IMR-90 (cell line): ENCODE data around the gene KCNIP1. TPM values are rescaled to one million over a fixed set of nuclear protein-coding genes. Genes with fewer than 3 reads are reported as not detected.

Experiments used
- ATAC-seq: fragments of 200-7000 bp; cut with Tn5 transposase; 2 replicates; pipeline ENCODE4 v1.9.1; 2020; ENCODE audit warnings: low read depth, mild to moderate bottlenecking, moderate library complexity
- BruUV-seq: library from RNA; stranded (reverse); fragments of 400-500 nt; replicated peaks from 2 replicates; lab custom pipeline; 2021; lab: Mats Ljungman, UMichigan
- CTCF ChIA-PET: fragments of 300-600 bp; formaldehyde crosslinking; extraction: SDS; loops from one replicate; lab custom pipeline; 2021; ENCODE audit warnings: antibody characterized with exemption; lab: Yijun Ruan, JAX
- POLR2A ChIA-PET: fragments of 300-600 bp; sonication (Branson Sonifier 250); formaldehyde crosslinking; loops from one replicate; lab custom pipeline; 2022; ENCODE audit warnings: antibody characterized with exemption; ENCODE audit not compliant: unreplicated experiment; lab: Charles Lee
- DNase-seq: peaks from one replicate; pipeline ENCODE4 v3.0.0; 2013
- H2AFZ ChIP-seq: replicated peaks from 2 replicates; pipeline ENCODE3; 2013; ENCODE audit warnings: low read length, mild to moderate bottlenecking; ENCODE audit not compliant: poor library complexity
- H2AK5ac ChIP-seq: 2 replicates; pipeline ENCODE4 v1.6.1; 2013; ENCODE audit warnings: low read depth, low read length, inconsistent platforms
- H2AK9ac ChIP-seq: replicated peaks from 2 replicates; pipeline ENCODE3; 2013; ENCODE audit warnings: mild to moderate bottlenecking, low read depth, low read length, moderate library complexity; ENCODE audit not compliant: poor library complexity
- H2BK120ac ChIP-seq: 2 replicates; pipeline ENCODE4 v1.6.1; 2013; ENCODE audit warnings: low read depth, low read length, inconsistent platforms
- H2BK15ac ChIP-seq: 3 replicates; pipeline ENCODE4 v1.6.1; 2013; ENCODE audit warnings: low read depth, low read length, inconsistent platforms
- H2BK20ac ChIP-seq: 2 replicates; pipeline ENCODE4 v1.6.1; 2013; ENCODE audit warnings: low read depth, mild to moderate bottlenecking, inconsistent platforms, low read length, moderate library complexity
- H2BK5ac ChIP-seq: 2 replicates; pipeline ENCODE4 v1.6.1; 2013; ENCODE audit warnings: mild to moderate bottlenecking, low read depth, low read length, inconsistent platforms; ENCODE audit not compliant: poor library complexity, severe bottlenecking
- H3K14ac ChIP-seq: replicated peaks from 2 replicates; pipeline ENCODE4 v1.6.1; 2013; ENCODE audit warnings: low read depth, low read length, inconsistent platforms
- H3K18ac ChIP-seq: 2 replicates; pipeline ENCODE4 v1.6.1; 2013; ENCODE audit warnings: low read depth, low read length, control low read depth
- H3K23ac ChIP-seq: 2 replicates; pipeline ENCODE4 v1.6.1; 2013; ENCODE audit warnings: low read depth, low read length, inconsistent platforms
- H3K27ac ChIP-seq: 2 replicates; pipeline ENCODE4 v1.5.1; 2013; ENCODE audit warnings: mild to moderate bottlenecking, control low read depth, low read length; ENCODE audit not compliant: insufficient read depth
- H3K27me3 ChIP-seq: 2 replicates; pipeline ENCODE4 v1.6.1; 2013; ENCODE audit warnings: low read length; ENCODE audit not compliant: control insufficient read depth, insufficient read depth
- H3K36me3 ChIP-seq: 2 replicates; pipeline ENCODE4 v1.6.1; 2013; ENCODE audit warnings: low read length, mixed read lengths; ENCODE audit not compliant: control insufficient read depth, insufficient read depth
- H3K4ac ChIP-seq: 2 replicates; pipeline ENCODE4 v1.6.1; 2013; ENCODE audit warnings: low read depth, low read length, inconsistent platforms
- H3K4me1 ChIP-seq: 2 replicates; pipeline ENCODE4 v1.6.1; 2013; ENCODE audit warnings: low read length, mixed read lengths; ENCODE audit not compliant: control insufficient read depth, insufficient read depth
- H3K4me2 ChIP-seq: 2 replicates; pipeline ENCODE4 v1.6.1; 2013; ENCODE audit warnings: low read depth, mild to moderate bottlenecking, control low read depth, low read length, moderate library complexity
- H3K4me3 ChIP-seq: 2 replicates; pipeline ENCODE4 v1.5.1; 2013; ENCODE audit warnings: low read depth, mild to moderate bottlenecking, control low read depth, low read length, moderate library complexity; ENCODE audit not compliant: insufficient read depth
- H3K56ac ChIP-seq: 2 replicates; pipeline ENCODE4 v1.6.1; 2013; ENCODE audit warnings: low read length, inconsistent platforms; ENCODE audit not compliant: insufficient read depth; ENCODE audit errors: extremely low read depth
- H3K79me1 ChIP-seq, 2 experiments: 2 replicates each; pipeline ENCODE4 v1.6.1; 2013; ENCODE audit warnings: low read length in 2 of 2, inconsistent platforms in 1 of 2, low read depth in 1 of 2
- H3K9ac ChIP-seq: 2 replicates; pipeline ENCODE4 v1.6.1; 2013; ENCODE audit warnings: low read depth, low read length, control low read depth
- H3K9me1 ChIP-seq: 2 replicates; pipeline ENCODE4 v1.6.1; 2013; ENCODE audit warnings: low read length, inconsistent platforms; ENCODE audit not compliant: insufficient read depth
- H3K9me3 ChIP-seq: 2 replicates; pipeline ENCODE4 v1.6.1; 2013; ENCODE audit warnings: low read length; ENCODE audit not compliant: control insufficient read depth, insufficient read depth
- H4K20me1 ChIP-seq: 2 replicates; pipeline ENCODE4 v1.6.1; 2013; ENCODE audit warnings: low read length, inconsistent platforms; ENCODE audit not compliant: insufficient read depth
- H4K5ac ChIP-seq: 2 replicates; pipeline ENCODE4 v1.6.1; 2013; ENCODE audit warnings: mild to moderate bottlenecking, low read depth, low read length, control low read depth
- H4K8ac ChIP-seq, 2 experiments: 2 replicates each; pipeline ENCODE4 v1.6.1; 2013; ENCODE audit warnings: low read depth in 2 of 2, low read length in 2 of 2, control low read depth in 1 of 2, inconsistent platforms in 1 of 2
- H4K91ac ChIP-seq: 2 replicates; pipeline ENCODE4 v1.6.1; 2013; ENCODE audit warnings: low read depth, low read length, inconsistent platforms; ENCODE audit not compliant: insufficient read depth
- CEBPB ChIP-seq: IDR thresholded peaks from 2 replicates; pipeline ENCODE4 v1.6.1; 2012; ENCODE audit warnings: low read depth, low read length, improper control_type of control experiment
- MAFK ChIP-seq: IDR thresholded peaks from 2 replicates; pipeline ENCODE4 v1.6.1; 2012; ENCODE audit warnings: low read depth, low read length, improper control_type of control experiment
- NFE2L2 ChIP-seq: fragments of 150-350 bp; IDR thresholded peaks from 2 replicates; pipeline ENCODE4 v1.6.1; 2016; ENCODE audit warnings: low read depth, mild to moderate bottlenecking, low read length
- RAD21 ChIP-seq: IDR thresholded peaks from 2 replicates; pipeline ENCODE4 v1.6.1; 2012; ENCODE audit warnings: low read length, improper control_type of control experiment
- SMC3 ChIP-seq: fragments of 150-350 bp; IDR thresholded peaks from 2 replicates; pipeline ENCODE4 v1.6.1; 2016; ENCODE audit warnings: low read depth, mild to moderate bottlenecking, antibody characterized with exemption, low read length, moderate library complexity
- USF2 ChIP-seq: fragments of 150-350 bp; IDR thresholded peaks from 2 replicates; pipeline ENCODE4 v1.6.1; 2017; ENCODE audit warnings: mild to moderate bottlenecking, antibody characterized with exemption, low read length, low read depth
- WGBS, 2 experiments: methylation state at CpG; one replicate each; pipeline versions ENCODE4 v1.1.5 to v1.1.7; 2013; ENCODE audit warnings: missing lambda C conversion rate in 2 of 2; ENCODE audit not compliant: insufficient read length in 1 of 2; ENCODE audit errors: extremely low coverage in 2 of 2; 5-methylcytosine and 5-hydroxymethylcytosine counted together
- dilution Hi-C: fragments of 300-500 bp; cut with HindIII; formaldehyde crosslinking; loops from one replicate; pipeline ENCODE4 v1.14.3; 2018; ENCODE audit warnings: low sequenced_read_pairs; ENCODE audit not compliant: unreplicated experiment
- in situ Hi-C: fragments of 300-500 bp; cut with MboI; formaldehyde crosslinking; loops from 3 replicates; pipeline ENCODE4 v1.14.3; 2019; ENCODE audit warnings: low sequenced_read_pairs, inconsistent platforms, mixed read lengths
- intact Hi-C: fragments of 100-400 bp; cut with micrococcal nuclease; formaldehyde crosslinking; loops from 2 replicates; pipeline ENCODE4 v1.10.0; 2022
- polyA plus RNA-seq, 3 experiments: library from polyadenylated mRNA; depleted of rRNA; stranded (reverse); fragments of >200 nt; gene quantifications; 2 replicates each; pipeline ENCODE4 v1.2.3, GENCODE V29; 2012; ENCODE audit warnings: low replicate concordance in 1 of 3
- total RNA-seq: library from RNA; depleted of rRNA; stranded (reverse); fragments of >200 nt; gene quantifications from 2 replicates; pipeline ENCODE4 v1.2.3, GENCODE V29; 2012

Gene KCNIP1
- total and polyA plus RNA-seq, 2 of the 4 experiments (the other 2 are of a cell fraction) = not detected

DNA sequence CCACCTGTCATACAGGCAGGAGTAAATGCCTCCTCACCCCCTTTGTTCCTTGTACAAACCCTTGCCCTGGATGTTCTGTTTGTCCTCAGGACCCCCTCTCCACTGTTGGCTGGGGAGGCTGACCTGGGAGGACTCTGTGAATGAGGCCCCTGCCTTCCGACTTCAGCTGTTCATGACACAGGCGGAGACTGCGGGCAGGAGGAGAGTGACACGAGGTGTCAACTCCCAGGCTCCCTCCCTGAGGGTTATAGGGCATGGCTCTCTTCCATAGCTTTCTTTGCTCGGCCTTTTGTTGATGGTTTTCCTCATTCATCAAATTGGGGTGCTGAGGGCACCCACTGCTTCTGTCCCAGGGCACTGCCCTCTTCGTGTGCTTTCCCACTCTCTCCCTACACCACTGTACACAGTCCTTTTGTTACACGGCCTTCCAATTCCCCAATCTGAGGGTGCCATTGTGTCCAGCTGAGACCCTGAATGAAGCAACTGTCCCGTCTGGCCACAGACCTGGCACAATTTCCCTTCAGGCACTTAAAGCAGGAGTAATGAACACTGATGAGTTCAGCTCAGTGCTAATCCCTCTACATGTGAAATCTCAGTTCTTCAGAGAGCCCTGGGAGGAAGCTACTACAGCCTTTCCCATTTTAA, 33.8 kb downstream of the KCNIP1 start:
- H4K91ac ChIP-seq = no peak overlapping the region
- H3K4me1 ChIP-seq = no peaks in the 10 kb centered on the region
- H3K56ac ChIP-seq = no peak overlapping the region
- H2BK20ac ChIP-seq = no peak overlapping the region
- ChIA-PET CTCF (no interaction called here), POLR2A (no interaction called here)
- no peak overlapping the region for H2AK5ac ChIP-seq
- DNase-seq = no peak
- intact Hi-C loops = no loop called here
- no peak overlapping the region for H2BK15ac ChIP-seq
- H3K4me3 ChIP-seq = no peak overlapping the region
- no peaks in the 10 kb centered on the region for H3K9me1 ChIP-seq
- H3K27ac ChIP-seq = no peak overlapping the region
- H3K79me1 ChIP-seq = no peaks in the 10 kb centered on the region
- H2AK9ac ChIP-seq = no peak overlapping the region
- no peak overlapping the region for H3K23ac ChIP-seq
- no peak overlapping the region for H2AFZ ChIP-seq
- H3K4ac ChIP-seq = no peak overlapping the region
- H4K5ac ChIP-seq = no peak overlapping the region
- H3K27me3 ChIP-seq = no peaks in the 10 kb centered on the region
- no peaks in the 10 kb centered on the region for H3K9me3 ChIP-seq
- H3K4me2 ChIP-seq = no peak overlapping the region
- H3K18ac ChIP-seq = no peak overlapping the region
- H4K8ac ChIP-seq = no peak overlapping the region
- H4K20me1 ChIP-seq = no peaks in the 10 kb centered on the region
- H3K36me3 ChIP-seq = no peaks in the 10 kb centered on the region
- dilution Hi-C loops = no loop called here
- 21% methylated on average over 3 of the region's 8 CpGs; no CpG with 5 or more reads in 1 of the 2 experiments for whole genome bisulfite sequencing, 2 experiments
- no TSS peak for BruUV-seq
- TF ChIP-seq RAD21 = no peak
- no peak for TF ChIP-seq MAFK
- no peak for TF ChIP-seq USF2
- TF ChIP-seq CEBPB = no peak
- TF ChIP-seq NFE2L2 = no peak
- no peak for TF ChIP-seq SMC3
- H3K9ac ChIP-seq = no peak overlapping the region
- no peak overlapping the region for H3K14ac ChIP-seq
- in situ Hi-C loops = no loop called here
- ATAC-seq = no peak
- H2BK5ac ChIP-seq = no peak overlapping the region
- H2BK120ac ChIP-seq = no peak overlapping the region
